GM10248 (cell line): ENCODE measurements around the gene ITM2B.

Experiments
- CTCF ChIA-PET: fragments of 300-600 bp; sonication (Branson Sonifier 250); formaldehyde crosslinking; extraction: SDS; loops from one replicate; lab custom pipeline; 2021; ENCODE audit warnings: antibody characterized with exemption; lab: Yijun Ruan, JAX
- POLR2A ChIA-PET: fragments of 350-650 bp; sonication (Branson Sonifier 250); formaldehyde crosslinking; extraction: SDS; loops from one replicate; lab custom pipeline; 2020; ENCODE audit warnings: antibody characterized with exemption; lab: Yijun Ruan, JAX
- DNase-seq: peaks from one replicate; pipeline ENCODE4 v3.0.0; 2012; ENCODE audit errors: extremely low spot score
- TF ChIP-seq, protein P1 (sequence below): IDR thresholded peaks from 2 replicates; pipeline ENCODE4 v1.5.1; 2012; ENCODE audit warnings: mild to moderate bottlenecking, low read depth; ENCODE audit errors: extremely low read depth, missing control alignments, control extremely low read depth

Gene ITM2B

DNA sequence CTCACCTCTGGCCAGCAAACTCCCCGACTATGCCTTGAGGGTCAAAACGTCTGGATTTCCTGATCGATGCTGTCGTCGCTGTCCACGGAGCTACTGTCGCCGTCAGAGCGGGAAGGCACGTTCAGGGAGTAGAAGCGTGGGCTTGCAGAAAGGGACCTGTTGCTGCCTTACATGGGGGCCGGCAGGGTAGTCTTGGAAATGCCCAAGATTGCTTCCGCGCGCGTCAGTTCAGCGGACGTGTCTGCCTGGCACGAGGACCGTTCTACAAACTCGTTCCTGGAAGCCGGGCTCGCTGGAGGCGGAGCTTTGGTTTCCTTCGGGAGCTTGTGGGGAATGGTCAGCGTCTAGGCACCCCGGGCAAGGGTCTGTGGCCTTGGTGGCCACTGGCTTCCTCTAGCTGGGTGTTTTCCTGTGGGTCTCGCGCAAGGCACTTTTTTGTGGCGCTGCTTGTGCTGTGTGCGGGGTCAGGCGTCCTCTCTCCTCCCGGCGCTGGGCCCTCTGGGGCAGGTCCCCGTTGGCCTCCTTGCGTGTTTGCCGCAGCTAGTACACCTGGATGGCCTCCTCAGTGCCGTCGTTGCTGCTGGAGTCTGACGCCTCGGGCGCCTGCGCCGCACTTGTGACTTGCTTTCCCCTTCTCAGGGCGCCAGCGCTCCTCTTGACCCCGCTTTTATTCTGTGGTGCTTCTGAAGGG is 86.0 kb downstream of the ITM2B start:
- ChIA-PET POLR2A (no interaction called here), CTCF (interaction anchor here (1.1 to 1.3 kb wide), 2 partner anchors 10 to 15 kb away, joined by 4 to 6 read pairs; no protein-coding TSS in a partner anchor)
- no peak for DNase-seq
- TF ChIP-seq, protein P1, sequence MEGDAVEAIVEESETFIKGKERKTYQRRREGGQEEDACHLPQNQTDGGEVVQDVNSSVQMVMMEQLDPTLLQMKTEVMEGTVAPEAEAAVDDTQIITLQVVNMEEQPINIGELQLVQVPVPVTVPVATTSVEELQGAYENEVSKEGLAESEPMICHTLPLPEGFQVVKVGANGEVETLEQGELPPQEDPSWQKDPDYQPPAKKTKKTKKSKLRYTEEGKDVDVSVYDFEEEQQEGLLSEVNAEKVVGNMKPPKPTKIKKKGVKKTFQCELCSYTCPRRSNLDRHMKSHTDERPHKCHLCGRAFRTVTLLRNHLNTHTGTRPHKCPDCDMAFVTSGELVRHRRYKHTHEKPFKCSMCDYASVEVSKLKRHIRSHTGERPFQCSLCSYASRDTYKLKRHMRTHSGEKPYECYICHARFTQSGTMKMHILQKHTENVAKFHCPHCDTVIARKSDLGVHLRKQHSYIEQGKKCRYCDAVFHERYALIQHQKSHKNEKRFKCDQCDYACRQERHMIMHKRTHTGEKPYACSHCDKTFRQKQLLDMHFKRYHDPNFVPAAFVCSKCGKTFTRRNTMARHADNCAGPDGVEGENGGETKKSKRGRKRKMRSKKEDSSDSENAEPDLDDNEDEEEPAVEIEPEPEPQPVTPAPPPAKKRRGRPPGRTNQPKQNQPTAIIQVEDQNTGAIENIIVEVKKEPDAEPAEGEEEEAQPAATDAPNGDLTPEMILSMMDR: no peak
